H1 (cell line): ENCODE measurements around the gene MPDZ. TPM values are rescaled to one million over a fixed set of nuclear protein-coding genes. Genes with fewer than 3 reads are reported as not detected.

Source experiments
- CTCF ChIA-PET: fragments of 300-600 bp; sonication (Branson Sonifier 250); formaldehyde crosslinking; loops from one replicate; lab custom pipeline; 2021; ENCODE audit not compliant: partially characterized antibody; lab: Charles Lee
- POLR2A ChIA-PET: fragments of 300-600 bp; sonication (Branson Sonifier 250); formaldehyde crosslinking; loops from one replicate; lab custom pipeline; 2021; ENCODE audit warnings: inconsistent platforms; ENCODE audit not compliant: partially characterized antibody; lab: Charles Lee
- DNase-seq, 2 experiments: peaks; one replicate each; pipeline versions ENCODE4 v3.0.0 to v3.0.0-alpha.2; 2010 to 2022; ENCODE audit warnings: low spot score in 2 of 2, low read depth in 1 of 2, mixed read lengths in 1 of 2
- FAIRE-seq: peaks from 2 replicates; lab custom pipeline; 2011; peaks lifted over from hg19 to GRCh38; lab: Jason Lieb, UNC
- H2AFZ ChIP-seq: 2 replicates; pipeline ENCODE4 v1.8.1; 2012; ENCODE audit warnings: low read length, inconsistent platforms
- H2AK5ac ChIP-seq: 2 replicates; pipeline ENCODE4 v1.6.1; 2013; ENCODE audit warnings: low read depth, low read length
- H2BK120ac ChIP-seq: replicated peaks from 2 replicates; pipeline ENCODE3; 2013; ENCODE audit warnings: low read depth, low read length, inconsistent platforms
- H2BK12ac ChIP-seq: 2 replicates; pipeline ENCODE4 v1.6.1; 2013; ENCODE audit warnings: low read depth, low read length
- H2BK15ac ChIP-seq: 2 replicates; pipeline ENCODE4 v1.6.1; 2013; ENCODE audit warnings: low read length
- H2BK20ac ChIP-seq: 2 replicates; pipeline ENCODE4 v1.6.1; 2013; ENCODE audit warnings: low read length
- H2BK5ac ChIP-seq: 2 replicates; pipeline ENCODE4 v1.6.1; 2013; ENCODE audit warnings: low read depth, low read length
- H3K14ac ChIP-seq: 2 replicates; pipeline ENCODE4 v1.6.1; 2013; ENCODE audit warnings: inconsistent platforms; ENCODE audit not compliant: insufficient read length
- H3K18ac ChIP-seq: 2 replicates; pipeline ENCODE4 v1.6.1; 2013; ENCODE audit warnings: low read length; ENCODE audit errors: extremely low read depth
- H3K23ac ChIP-seq: 2 replicates; pipeline ENCODE4 v1.6.1; 2013; ENCODE audit warnings: inconsistent platforms; ENCODE audit not compliant: insufficient read length
- H3K23me2 ChIP-seq: 2 replicates; pipeline ENCODE4 v1.6.1; 2013; ENCODE audit warnings: low read depth, low read length
- H3K27ac ChIP-seq: 2 replicates; pipeline ENCODE4 v1.6.1; 2011; ENCODE audit warnings: low read depth, low read length, inconsistent platforms
- H3K27me3 ChIP-seq, 4 experiments: replicated peaks in 1 of 4; 1 replicate in 1 of 4; 2 replicates in 3 of 4; pipeline versions ENCODE4 v1.6.1 to v1.8.1; 2011 to 2013; ENCODE audit warnings: low read length in 3 of 4, mild to moderate bottlenecking in 3 of 4, inconsistent platforms in 2 of 4, mixed read lengths in 2 of 4, moderate library complexity in 1 of 4; ENCODE audit not compliant: control insufficient read depth in 3 of 4, insufficient read depth in 3 of 4; ENCODE audit errors: extremely low read depth in 1 of 4
- H3K36me3 ChIP-seq, 4 experiments: 2 replicates each; pipeline versions ENCODE4 v1.6.1 to v1.8.1; 2011 to 2013; ENCODE audit warnings: mild to moderate bottlenecking in 4 of 4, low read length in 3 of 4, moderate library complexity in 2 of 4, control low read depth in 1 of 4, inconsistent platforms in 1 of 4; ENCODE audit not compliant: insufficient read depth in 4 of 4, control insufficient read depth in 2 of 4
- H3K4ac ChIP-seq: replicated peaks from 2 replicates; pipeline ENCODE3; 2013; ENCODE audit warnings: low read length, low read depth, mixed read lengths, inconsistent platforms; ENCODE audit not compliant: insufficient read length
- H3K4me1 ChIP-seq, 4 experiments: replicated peaks in 1 of 4; 1 replicate in 1 of 4; 2 replicates in 3 of 4; pipeline versions ENCODE4 v1.6.1 to v1.8.1; 2011 to 2013; ENCODE audit warnings: low read length in 3 of 4, inconsistent platforms in 2 of 4, mixed read lengths in 1 of 4; ENCODE audit not compliant: insufficient read depth in 4 of 4, control insufficient read depth in 3 of 4
- H3K4me2 ChIP-seq, 2 experiments: 2 replicates each; pipeline versions ENCODE4 v1.6.1 to v1.8.1; 2011 to 2013; ENCODE audit warnings: low read depth in 2 of 2, low read length in 2 of 2, control low read depth in 1 of 2, inconsistent platforms in 1 of 2, mild to moderate bottlenecking in 1 of 2; ENCODE audit not compliant: insufficient read depth in 1 of 2
- H3K4me3 ChIP-seq, 4 experiments: fragments of 200-600, 300-600 bp in 1 of 4; sonication (generic), shearing (Covaris generic), sonication (Bioruptor Twin) in 1 of 4; 2 replicates each; pipeline versions ENCODE4 v1.5.1 to v1.8.1; 2011 to 2016; ENCODE audit warnings: low read length in 4 of 4, low read depth in 3 of 4, control low read depth in 2 of 4, inconsistent platforms in 2 of 4, mild to moderate bottlenecking in 2 of 4, mixed read lengths in 1 of 4, moderate library complexity in 1 of 4; ENCODE audit not compliant: insufficient read depth in 2 of 4; ENCODE audit errors: extremely low read depth in 1 of 4
- H3K56ac ChIP-seq: replicated peaks from 2 replicates; pipeline ENCODE3; 2013; ENCODE audit warnings: low read depth, mild to moderate bottlenecking, mixed read lengths, low read length, inconsistent platforms; ENCODE audit not compliant: insufficient read length
- H3K79me1 ChIP-seq: 2 replicates; pipeline ENCODE4 v1.6.1; 2013; ENCODE audit warnings: low read depth, low read length, control low read depth
- H3K79me2 ChIP-seq, 2 experiments: 2 replicates each; pipeline versions ENCODE4 v1.6.1 to v1.8.1; 2012 to 2013; ENCODE audit warnings: low read length in 2 of 2, mild to moderate bottlenecking in 2 of 2, inconsistent platforms in 1 of 2; ENCODE audit not compliant: insufficient read depth in 2 of 2, control insufficient read depth in 1 of 2
- H3K9ac ChIP-seq, 4 experiments: replicated peaks in 1 of 4; 1 replicate in 1 of 4; 2 replicates in 3 of 4; pipeline versions ENCODE4 v1.6.1 to v1.8.1; 2011 to 2013; ENCODE audit warnings: low read depth in 3 of 4, low read length in 3 of 4, control low read depth in 2 of 4, mild to moderate bottlenecking in 2 of 4, moderate library complexity in 2 of 4, inconsistent platforms in 1 of 4; ENCODE audit errors: extremely low read depth in 1 of 4
- H3K9me3 ChIP-seq, 2 experiments: 2 replicates each; pipeline versions ENCODE4 v1.6.1 to v1.8.1; 2012 to 2013; ENCODE audit warnings: mild to moderate bottlenecking in 2 of 2, moderate library complexity in 2 of 2, control low read depth in 1 of 2, inconsistent platforms in 1 of 2, low read depth in 1 of 2, low read length in 1 of 2, mixed read lengths in 1 of 2; ENCODE audit not compliant: insufficient read depth in 2 of 2
- H4K20me1 ChIP-seq, 2 experiments: replicated peaks in 1 of 2; 2 replicates each; pipeline versions ENCODE3 to v1.8.1; 2011 to 2013; ENCODE audit warnings: inconsistent platforms in 2 of 2, low read length in 2 of 2, mild to moderate bottlenecking in 1 of 2; ENCODE audit not compliant: insufficient read depth in 2 of 2, control insufficient read depth in 1 of 2
- H4K5ac ChIP-seq: 2 replicates; pipeline ENCODE4 v1.6.1; 2013; ENCODE audit warnings: low read length, low read depth, mixed read lengths, inconsistent platforms; ENCODE audit not compliant: insufficient read length
- H4K8ac ChIP-seq: 2 replicates; pipeline ENCODE4 v1.8.0; 2013; ENCODE audit warnings: mild to moderate bottlenecking, moderate library complexity, low read length, inconsistent platforms; ENCODE audit not compliant: insufficient read depth; ENCODE audit errors: extremely low read depth
- H4K91ac ChIP-seq: replicated peaks from 2 replicates; pipeline ENCODE3; 2013; ENCODE audit warnings: low read length, mixed read lengths, inconsistent platforms; ENCODE audit not compliant: insufficient read length
- ATF3 ChIP-seq: IDR thresholded peaks from 2 replicates; pipeline ENCODE4 v1.6.1; 2011; ENCODE audit warnings: low read depth, mild to moderate bottlenecking, low read length; ENCODE audit not compliant: insufficient read depth
- CHD2 ChIP-seq: IDR thresholded peaks from 2 replicates; pipeline ENCODE4 v1.6.1; 2012; ENCODE audit warnings: low read length, improper control_type of control experiment
- JUND ChIP-seq: IDR thresholded peaks from 2 replicates; pipeline ENCODE4 v1.6.1; 2011; ENCODE audit warnings: mild to moderate bottlenecking, improper control_type of control experiment, low read length
- NRF1 ChIP-seq: IDR thresholded peaks from 2 replicates; pipeline ENCODE4 v1.6.1; 2011; ENCODE audit warnings: mild to moderate bottlenecking, low read depth, low read length, improper control_type of control experiment
- RNF2 ChIP-seq: fragments of 200-900, 300-1000 bp; sonication (generic); IDR thresholded peaks from 2 replicates; pipeline ENCODE4 v1.7.1; 2016; ENCODE audit warnings: borderline replicate concordance, low read depth, mild to moderate bottlenecking, antibody characterized with exemption, low read length; ENCODE audit not compliant: poor library complexity, severe bottlenecking; ENCODE audit errors: missing control alignments
- SP1 ChIP-seq: IDR thresholded peaks from 2 replicates; pipeline ENCODE4 v1.6.1; 2011; ENCODE audit warnings: low read depth, low read length
- SP4 ChIP-seq: IDR thresholded peaks from 2 replicates; pipeline ENCODE4 v1.6.1; 2012; ENCODE audit warnings: low read length, inconsistent platforms
- SRF ChIP-seq: IDR thresholded peaks from 2 replicates; pipeline ENCODE4 v1.6.1; 2011; ENCODE audit warnings: mild to moderate bottlenecking, low read depth, low read length, moderate library complexity
- TAF1 ChIP-seq: IDR thresholded peaks from 2 replicates; pipeline ENCODE4 v1.6.1; 2011; ENCODE audit warnings: mild to moderate bottlenecking, low read depth, low read length
- TBP ChIP-seq: IDR thresholded peaks from 2 replicates; pipeline ENCODE4 v1.6.1; 2011; ENCODE audit warnings: low read depth, low read length, improper control_type of control experiment
- WGBS, 2 experiments: shearing (Covaris generic) in 1 of 2; methylation state at CpG; one replicate each; pipeline versions ENCODE4 v1.1.6 to v1.1.7; 2013 to 2015; ENCODE audit warnings: low lambda C conversion rate in 2 of 2, mixed read lengths in 2 of 2, inconsistent platforms in 1 of 2, low coverage in 1 of 2, missing lambda C conversion rate in 1 of 2; ENCODE audit not compliant: insufficient replicate concordance in 2 of 2, insufficient coverage in 1 of 2, insufficient read length in 1 of 2; ENCODE audit errors: extremely low coverage in 1 of 2, missing lambda C conversion rate in 1 of 2; 5-methylcytosine and 5-hydroxymethylcytosine counted together
- polyA plus RNA-seq, 7 experiments: library from polyadenylated mRNA; depleted of rRNA in 3 of 7; stranded (reverse) in 5 of 7; unstranded in 2 of 7; fragments of >200 nt in 5 of 7; fragments of 200-250 nt in 2 of 7; gene quantifications; 1 replicate in 5 of 7; 2 replicates in 1 of 7; 4 replicates in 1 of 7; pipeline versions ENCODE4 v1.2.1 to v1.2.3, GENCODE V29; 2011 to 2013; ENCODE audit warnings: missing spikeins in 2 of 7, mixed read lengths in 2 of 7
- total RNA-seq: library from RNA; stranded (reverse); fragmentation: NEBNext Ultra II Directional; extraction: Animal tissue kit (Norgen Biotek cat#: 25700); gene quantifications from 2 replicates; pipeline ENCODE4 v1.2.1, GENCODE V29; 2021
- TF ChIP-seq, protein P1 (sequence below): IDR thresholded peaks from 2 replicates; pipeline ENCODE4 v1.6.1; 2011; ENCODE audit warnings: low read length, improper control_type of control experiment
- TF ChIP-seq, protein P2 (sequence below): IDR thresholded peaks from 2 replicates; pipeline ENCODE4 v1.6.1; 2012; ENCODE audit warnings: inconsistent platforms

Gene MPDZ
- total and polyA plus RNA-seq, 2 of the 8 experiments (the other 6 are each of a cell fraction or from before 2014, with no cell fraction given), result 14.6 to 39.4 TPM

- no peak overlapping the region for H3K27ac ChIP-seq
- H2AFZ ChIP-seq, result no peak overlapping the region
- no peak overlapping the region for H3K23ac ChIP-seq
- H3K4me2 ChIP-seq, result no peak overlapping the region
- ChIA-PET CTCF (no interaction called here), POLR2A (no interaction called here)
- H2BK120ac ChIP-seq, result no peak overlapping the region
- H3K4me1 ChIP-seq, result peaks cover 0 to 8% (median 4%) of the 10 kb centered on the region in 4 experiments; a peak in 3 of 7 replicates
- H3K23me2 ChIP-seq, result no peaks in the 10 kb centered on the region
- TF ChIP-seq TAF1, result no peak
- TF ChIP-seq, protein P1, sequence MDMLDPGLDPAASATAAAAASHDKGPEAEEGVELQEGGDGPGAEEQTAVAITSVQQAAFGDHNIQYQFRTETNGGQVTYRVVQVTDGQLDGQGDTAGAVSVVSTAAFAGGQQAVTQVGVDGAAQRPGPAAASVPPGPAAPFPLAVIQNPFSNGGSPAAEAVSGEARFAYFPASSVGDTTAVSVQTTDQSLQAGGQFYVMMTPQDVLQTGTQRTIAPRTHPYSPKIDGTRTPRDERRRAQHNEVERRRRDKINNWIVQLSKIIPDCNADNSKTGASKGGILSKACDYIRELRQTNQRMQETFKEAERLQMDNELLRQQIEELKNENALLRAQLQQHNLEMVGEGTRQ, result no peak
- no peak for TF ChIP-seq JUND
- TF ChIP-seq TBP, result no peak
- TF ChIP-seq ATF3, result no peak
- TF ChIP-seq SRF, result no peak
- TF ChIP-seq, protein P2, sequence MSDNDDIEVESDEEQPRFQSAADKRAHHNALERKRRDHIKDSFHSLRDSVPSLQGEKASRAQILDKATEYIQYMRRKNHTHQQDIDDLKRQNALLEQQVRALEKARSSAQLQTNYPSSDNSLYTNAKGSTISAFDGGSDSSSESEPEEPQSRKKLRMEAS, result no peak
- no peak for TF ChIP-seq SP4
- TF ChIP-seq CHD2, result no peak
- TF ChIP-seq SP1, result no peak
- no peak for TF ChIP-seq RNF2
- no peak for TF ChIP-seq NRF1
- no peak overlapping the region for H4K91ac ChIP-seq
- no peak overlapping the region for H4K5ac ChIP-seq
- H2BK20ac ChIP-seq, result no peak overlapping the region
- H3K9ac ChIP-seq, result no peak overlapping the region
- no peak for DNase-seq
- H3K79me1 ChIP-seq, result no peaks in the 10 kb centered on the region
- H3K4ac ChIP-seq, result no peak overlapping the region
- no peaks in the 10 kb centered on the region for H3K9me3 ChIP-seq
- WGBS, 2 experiments, result 83% methylated on average over 4 of the region's 4 CpGs; no CpG with 5 or more reads in 1 of the 2 experiments
- H2AK5ac ChIP-seq, result no peak overlapping the region
- no peak overlapping the region for H2BK15ac ChIP-seq
- H3K56ac ChIP-seq, result no peak overlapping the region
- no peaks in the 10 kb centered on the region for H3K79me2 ChIP-seq
- no peak overlapping the region for H4K8ac ChIP-seq
- H3K18ac ChIP-seq, result no peak overlapping the region
- no peak overlapping the region for H2BK5ac ChIP-seq
- H3K4me3 ChIP-seq, result no peak overlapping the region
- no peak overlapping the region for H3K14ac ChIP-seq
- H3K27me3 ChIP-seq, result no peaks in the 10 kb centered on the region
- peaks cover 0 to 1% of the 10 kb centered on the region in 2 experiments for H4K20me1 ChIP-seq
- FAIRE-seq, result no peak
- peaks cover 0 to 6% (median 2%) of the 10 kb centered on the region in 4 experiments; a peak in 2 of 8 replicates for H3K36me3 ChIP-seq
- H2BK12ac ChIP-seq, result no peak overlapping the region
Measured at GRCh38 chr9:13146840-13147239, 132.7 kb downstream of the MPDZ start.
